Testis (tissue), 3 donors: Measurements from ENCODE around the gene TTC7B. TPM values are rescaled to one million over a fixed set of nuclear protein-coding genes. Genes with fewer than 3 reads are reported as not detected.

ENCODE experiments used
- DNase-seq: peaks from one replicate; pipeline ENCODE4 v3.0.0-alpha.2; 2019
- H3K27ac ChIP-seq, 2 donors: fragments of 200-600 bp; sonication (generic); one replicate each; pipeline ENCODE4 v1.5.1; 2019
- H3K27me3 ChIP-seq: fragments of 200-600 bp; sonication (generic); one replicate; pipeline ENCODE4 v1.5.1; 2019
- H3K36me3 ChIP-seq: fragments of 200-600 bp; sonication (generic); one replicate; pipeline ENCODE4 v1.5.1; 2017; ENCODE audit warnings: low read depth; ENCODE audit errors: missing control alignments
- H3K4me1 ChIP-seq: fragments of 200-600 bp; sonication (generic); one replicate; pipeline ENCODE4 v1.5.1; 2019
- H3K4me3 ChIP-seq, 2 donors: fragments of 200-600 bp; sonication (generic); one replicate each; pipeline ENCODE4 v1.5.1; 2017 to 2019
- H3K9me3 ChIP-seq: fragments of 200-600 bp; sonication (generic); one replicate; pipeline ENCODE4 v1.5.1; 2017
- CTCF ChIP-seq, 3 experiments: fragments of 450-650 bp in 2 of 3; fragments of 200-600 bp in 1 of 3; sonication (generic) in 1 of 3; IDR thresholded peaks; one replicate each; pipeline ENCODE4 v1.5.1; 2016 to 2019; ENCODE audit warnings: antibody characterized with exemption in 3 of 3, mild to moderate bottlenecking in 2 of 3, moderate library complexity in 1 of 3
- POLR2A ChIP-seq: fragments of 450-650 bp; IDR thresholded peaks from one replicate; pipeline ENCODE4 v1.6.1; 2017; ENCODE audit warnings: antibody characterized with exemption, mild to moderate bottlenecking, moderate library complexity
- WGBS, 2 donors: methylation state at CpG; one replicate each; pipeline ENCODE4 v1.1.5; 2018; 5-methylcytosine and 5-hydroxymethylcytosine counted together
- intact Hi-C: fragments of 100-400 bp; cut with DNase I; formaldehyde crosslinking; loops from one replicate; pipeline ENCODE4 v1.15.1; 2023; ENCODE audit warnings: low total_unique reads
- polyA plus RNA-seq: library from polyadenylated mRNA; stranded (reverse); fragments of 350-450 nt; fragmentation: Illumina TruSeq; extraction: RNeasy Lipid Tissue Mini Kit (QIAGEN cat#74804); gene quantifications from one replicate; pipeline ENCODE4 v1.2.3, GENCODE V29; 2014; ENCODE audit warnings: low read depth, low replicate concordance; ENCODE audit not compliant: insufficient read depth
- total RNA-seq, 2 donors: library from RNA; depleted of rRNA; stranded (reverse); fragments of >200 nt; gene quantifications; one replicate each; pipeline ENCODE4 v1.2.3, GENCODE V29; 2016

The TTC7B gene
- total and polyA plus RNA-seq, 3 donors from 2014 or later, result 11.3 to 17.0 (median 12.1) TPM

- Histone ChIP-seq H3K36me3 (no peaks in the 10 kb centered on the region), H3K27me3 (no peaks in the 10 kb centered on the region), H3K4me1 (no peaks in the 10 kb centered on the region), H3K27ac (no peak overlapping the region), H3K4me3 (no peak overlapping the region), H3K9me3 (no peaks in the 10 kb centered on the region)
- WGBS, 2 donors, result 48% methylated on average over 2 of the region's 2 CpGs
- intact Hi-C loops, result no loop called here
- TF ChIP-seq CTCF (IDR thresholded peaks at IDR 0.05) (no peak), POLR2A (no peak)
- DNase-seq, result no peak
Measured at GRCh38 chr14:90609376-90609775, 206.9 kb downstream of the TTC7B start.

GRCh38 chr14:90608929-90609341, 207.3 kb downstream of the TTC7B start:
- no peak for TF ChIP-seq POLR2A
- TF ChIP-seq CTCF (IDR thresholded peaks at IDR 0.05), result no peak

GRCh38 chr14:90608281-90608680, 207.9 kb downstream of the TTC7B start:
- H3K4me1 ChIP-seq, result no peaks in the 10 kb centered on the region
- no peak overlapping the region for H3K4me3 ChIP-seq
- no peak for DNase-seq
- H3K27me3 ChIP-seq, result no peaks in the 10 kb centered on the region
- 94 to 95% methylated on average over 11 of the region's 11 CpGs for WGBS, 2 donors
- no peak overlapping the region for H3K27ac ChIP-seq
- no peak for TF ChIP-seq CTCF (IDR thresholded peaks at IDR 0.05)
- no peak for TF ChIP-seq POLR2A
- intact Hi-C loops, result no loop called here
- H3K9me3 ChIP-seq, result no peaks in the 10 kb centered on the region
- no peaks in the 10 kb centered on the region for H3K36me3 ChIP-seq

More at GRCh38 chr14:90608929-90609341, 207.3 kb downstream of the TTC7B start:
- no peak for DNase-seq
- H3K4me1 ChIP-seq, result no peaks in the 10 kb centered on the region
- H3K27ac ChIP-seq, result no peak overlapping the region
- no peak overlapping the region for H3K4me3 ChIP-seq
- no peaks in the 10 kb centered on the region for H3K36me3 ChIP-seq
- intact Hi-C loops, result no loop called here
- H3K27me3 ChIP-seq, result no peaks in the 10 kb centered on the region
- no peaks in the 10 kb centered on the region for H3K9me3 ChIP-seq
- 78 to 95% methylated on average over 7 of the region's 7 CpGs for WGBS, 2 donors

- H3K27me3 ChIP-seq, result no peaks in the 10 kb centered on the region
- DNase-seq, result no peak
- intact Hi-C loops, result no loop called here
- TF ChIP-seq CTCF (IDR thresholded peaks at IDR 0.05), result no peak
- no peak for TF ChIP-seq POLR2A
- 83 to 90% methylated on average over 10 of the region's 10 CpGs for WGBS, 2 donors
- H3K27ac ChIP-seq, result no peak overlapping the region
- H3K4me1 ChIP-seq, result no peaks in the 10 kb centered on the region
- no peaks in the 10 kb centered on the region for H3K36me3 ChIP-seq
- H3K9me3 ChIP-seq, result no peaks in the 10 kb centered on the region
- no peak overlapping the region for H3K4me3 ChIP-seq
Measured at GRCh38 chr14:90607141-90607540, 209.1 kb downstream of the TTC7B start.

GRCh38 chr14:90606434-90606833, 209.8 kb downstream of the TTC7B start:
- DNase-seq, result no peak
- no peaks in the 10 kb centered on the region for H3K4me1 ChIP-seq
- no peaks in the 10 kb centered on the region for H3K27me3 ChIP-seq
- TF ChIP-seq CTCF (IDR thresholded peaks at IDR 0.05) (no peak), POLR2A (no peak)
- WGBS, 2 donors, result 84 to 95% methylated on average over 2 of the region's 2 CpGs
- intact Hi-C loops, result no loop called here
- no peaks in the 10 kb centered on the region for H3K36me3 ChIP-seq
- H3K9me3 ChIP-seq, result no peaks in the 10 kb centered on the region
- no peak overlapping the region for H3K4me3 ChIP-seq
- H3K27ac ChIP-seq, result no peak overlapping the region
